ENCODE measurements around the gene NUMBL.
"Not testable (repeated sequence)": the region's sequence is repeated elsewhere in the genome, so short reads cannot be mapped to it uniquely, and the experiment has no call there.

NUMBL gene

GRCh38 chr19:40625406-40626120 lies 64.9 kb downstream of the NUMBL start:
- peaks cover 87% of the 10 kb centered on the region for H3K36me3 Mint-ChIP-seq (ENCODE audit: low read depth)
- no peak for DNase-seq
- H3K9me3 Mint-ChIP-seq: no peaks in the 10 kb centered on the region
- H3K4me1 Mint-ChIP-seq (ENCODE audit: low read depth): peaks cover 14% of the 10 kb centered on the region
- peak overlapping the region; percentile 56 for H3K27ac Mint-ChIP-seq
- H3K27me3 Mint-ChIP-seq: no peaks in the 10 kb centered on the region
- no peak overlapping the region for H3K4me3 Mint-ChIP-seq

DNA sequence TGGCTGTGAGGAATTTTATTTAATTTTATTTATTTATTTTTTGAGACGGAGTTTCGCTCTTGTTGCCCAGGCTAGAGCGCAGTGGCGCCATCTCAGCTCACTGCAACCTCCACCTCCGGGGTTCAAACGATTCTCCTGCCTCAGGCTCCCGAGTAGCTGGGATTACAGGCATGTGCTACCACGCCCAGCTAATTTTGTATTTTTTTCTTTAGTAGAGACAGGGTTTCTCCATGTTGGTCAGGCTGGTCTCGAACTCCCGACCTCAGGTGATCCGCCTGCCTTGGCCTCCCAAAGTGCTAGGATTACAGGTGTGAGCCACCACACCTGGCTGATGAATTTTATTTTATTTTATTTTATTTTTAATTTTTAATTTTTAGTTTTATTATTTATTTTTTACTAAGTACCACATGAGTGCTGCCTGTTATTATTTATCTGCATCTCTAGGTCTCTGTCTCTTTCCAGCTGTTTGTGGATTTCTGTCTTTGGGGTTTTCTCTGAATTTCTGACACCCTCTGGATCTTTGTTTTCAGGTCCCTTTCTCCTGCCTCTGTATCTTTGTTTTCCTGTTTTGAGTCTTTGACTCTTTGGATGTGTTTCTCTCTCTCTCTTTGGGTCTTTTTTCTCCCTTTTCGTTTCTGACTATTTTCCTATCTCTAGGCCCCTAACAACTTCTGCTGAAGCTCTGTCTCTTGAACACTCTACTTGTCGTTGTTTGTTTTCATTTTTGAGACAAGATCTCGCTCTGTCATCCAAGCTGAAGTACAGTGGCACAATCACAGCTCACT lies 65.9 kb downstream of the NUMBL start:
- not testable (repeated sequence) for DNase-seq, H3K27me3 Mint-ChIP-seq, H3K27ac Mint-ChIP-seq, H3K4me3 Mint-ChIP-seq, H3K9me3 Mint-ChIP-seq
- peaks cover 14% of the 10 kb centered on the region for H3K4me1 Mint-ChIP-seq (ENCODE audit: low read depth)
- peaks cover 85% of the 10 kb centered on the region for H3K36me3 Mint-ChIP-seq (ENCODE audit: low read depth)

- Mint-ChIP-seq H3K4me3 (no peak overlapping the region), H3K27ac (peak overlapping the region; percentile 24), H3K4me1 (ENCODE audit: low read depth) (peaks cover 21% of the 10 kb centered on the region), H3K27me3 (no peaks in the 10 kb centered on the region), H3K36me3 (ENCODE audit: low read depth) (peaks cover 89% of the 10 kb centered on the region), H3K9me3 (no peaks in the 10 kb centered on the region)
- DNase-seq: no peak
Measured at GRCh38 chr19:40623403-40624251, 66.8 kb downstream of the NUMBL start.

DNA sequence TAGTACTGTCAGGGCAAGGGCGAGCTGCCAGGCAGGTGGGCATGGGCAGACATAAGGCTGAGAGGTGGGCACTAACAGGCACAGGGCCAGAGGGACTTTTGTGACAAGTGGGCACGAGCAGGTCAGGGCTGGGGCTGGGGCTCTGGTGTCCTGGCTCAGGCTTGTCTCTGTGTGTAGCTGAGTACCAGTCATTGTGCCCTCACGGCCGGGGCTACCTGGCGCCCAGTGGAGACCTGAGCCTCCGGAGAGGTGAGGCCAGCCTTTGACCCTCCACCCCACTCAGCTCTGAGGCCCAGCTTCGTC lies 67.7 kb downstream of the NUMBL start:
- H3K36me3 Mint-ChIP-seq (ENCODE audit: low read depth): peaks cover 89% of the 10 kb centered on the region
- no peaks in the 10 kb centered on the region for H3K9me3 Mint-ChIP-seq
- no peak overlapping the region for H3K4me3 Mint-ChIP-seq
- H3K4me1 Mint-ChIP-seq (ENCODE audit: low read depth): peaks cover 25% of the 10 kb centered on the region
- H3K27me3 Mint-ChIP-seq: no peaks in the 10 kb centered on the region
- H3K27ac Mint-ChIP-seq: no peak overlapping the region
- no peak for DNase-seq

DNA sequence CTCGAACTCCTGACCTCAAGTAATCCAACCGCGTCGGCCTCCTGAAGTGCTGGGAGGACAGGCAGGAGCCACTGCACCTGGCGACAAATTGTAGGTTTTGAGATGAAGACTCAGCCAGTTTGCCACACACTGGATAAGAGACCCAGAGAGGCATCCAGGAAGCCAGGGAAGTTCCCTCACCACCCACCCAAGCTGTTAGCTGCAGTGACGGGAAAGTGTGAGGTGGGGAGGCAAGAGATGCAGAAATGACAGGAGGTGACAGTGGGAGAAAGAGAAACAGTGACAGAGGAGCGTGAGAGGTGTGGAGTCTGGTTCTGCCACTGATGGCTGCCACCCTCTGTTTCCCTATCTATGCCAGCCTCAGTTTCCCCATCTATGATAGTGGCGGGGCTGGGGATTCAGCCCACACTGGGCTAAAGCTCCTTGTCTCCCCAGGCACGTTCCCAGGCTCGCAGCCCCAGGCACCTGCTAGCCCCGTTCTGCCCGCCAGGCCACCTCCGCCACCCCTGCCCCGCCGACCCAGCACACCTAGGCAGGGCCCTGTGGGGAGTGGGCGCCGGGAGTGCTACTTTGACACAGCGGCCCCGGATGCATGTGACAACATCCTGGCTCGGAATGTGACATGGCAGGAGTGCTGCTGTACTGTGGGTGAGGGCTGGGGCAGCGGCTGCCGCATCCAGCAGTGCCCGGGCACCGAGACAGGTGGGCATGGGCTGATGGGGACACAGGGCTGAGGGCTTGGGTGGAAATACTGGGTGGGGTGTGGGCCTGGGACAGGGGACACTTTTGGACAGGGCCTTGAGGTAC lies 68.3 kb downstream of the NUMBL start:
- H3K27me3 Mint-ChIP-seq: no peaks in the 10 kb centered on the region
- H3K4me3 Mint-ChIP-seq: no peak overlapping the region
- no peaks in the 10 kb centered on the region for H3K9me3 Mint-ChIP-seq
- peaks cover 25% of the 10 kb centered on the region for H3K4me1 Mint-ChIP-seq (ENCODE audit: low read depth)
- no peak for DNase-seq
- no peak overlapping the region for H3K27ac Mint-ChIP-seq
- H3K36me3 Mint-ChIP-seq (ENCODE audit: low read depth): peaks cover 85% of the 10 kb centered on the region

DNA sequence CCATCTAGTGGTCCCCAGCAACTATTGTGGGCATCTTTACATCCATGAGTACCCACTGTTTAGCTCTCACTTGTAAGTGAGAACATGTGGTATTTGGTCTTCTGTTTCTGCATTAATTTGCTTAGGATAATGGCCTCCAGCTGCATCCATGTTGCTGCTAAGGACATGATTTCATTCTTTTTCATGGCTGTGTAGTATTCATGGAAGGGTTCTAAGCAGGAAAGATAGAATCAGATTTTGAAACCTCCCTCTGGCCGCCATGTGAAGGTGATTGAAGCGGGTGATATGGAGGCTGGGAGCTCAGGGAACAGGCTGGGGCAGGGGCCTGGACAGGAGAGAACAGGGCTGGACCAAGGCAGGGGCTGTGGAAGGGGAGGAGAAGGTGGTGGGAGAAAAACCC lies 69.2 kb downstream of the NUMBL start:
- Mint-ChIP-seq H3K9me3 (no peaks in the 10 kb centered on the region), H3K27me3 (no peaks in the 10 kb centered on the region), H3K4me3 (no peak overlapping the region), H3K4me1 (ENCODE audit: low read depth) (peaks cover 31% of the 10 kb centered on the region), H3K36me3 (ENCODE audit: low read depth) (peaks cover 85% of the 10 kb centered on the region), H3K27ac (peak overlapping the region; percentile 2)
- DNase-seq: no peak

GRCh38 chr19:40620161-40620485 lies 70.3 kb downstream of the NUMBL start:
- Mint-ChIP-seq H3K9me3 (no peaks in the 10 kb centered on the region), H3K36me3 (ENCODE audit: low read depth) (peaks cover 85% of the 10 kb centered on the region), H3K27ac (peak overlapping the region; percentile 83), H3K4me1 (ENCODE audit: low read depth) (peaks cover 39% of the 10 kb centered on the region), H3K4me3 (no peak overlapping the region), H3K27me3 (no peaks in the 10 kb centered on the region)
- DNase-seq: no peak

GRCh38 chr19:40619333-40620160 lies 70.9 kb downstream of the NUMBL start:
- Mint-ChIP-seq H3K4me3 (no peak overlapping the region), H3K36me3 (ENCODE audit: low read depth) (peaks cover 85% of the 10 kb centered on the region)

DNA sequence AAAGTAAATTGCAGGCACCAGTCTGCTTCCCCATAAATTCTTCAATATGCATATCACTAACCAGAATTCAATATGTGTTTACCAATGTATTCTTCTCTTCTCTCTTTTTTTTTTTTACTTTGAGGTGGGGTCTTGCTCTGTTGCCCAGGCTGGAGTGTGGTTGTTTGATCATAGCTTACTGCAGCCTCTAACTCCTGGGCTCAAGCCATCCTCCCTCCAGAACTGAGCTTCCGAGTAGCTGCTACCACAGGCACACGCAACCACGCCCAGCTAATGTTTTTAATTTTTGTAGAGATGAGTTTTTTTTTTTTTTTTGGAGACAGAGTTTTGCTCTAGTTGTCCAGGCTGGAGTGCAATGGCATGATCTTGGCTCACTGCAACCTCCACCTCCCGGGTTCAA lies 72.5 kb downstream of the NUMBL start:
- Mint-ChIP-seq H3K9me3 (no peaks in the 10 kb centered on the region), H3K27ac (peak overlapping the region; percentile 66), H3K36me3 (ENCODE audit: low read depth) (peaks cover 80% of the 10 kb centered on the region), H3K27me3 (no peaks in the 10 kb centered on the region), H3K4me1 (ENCODE audit: low read depth) (peaks cover 46% of the 10 kb centered on the region), H3K4me3 (no peak overlapping the region)
- DNase-seq: no peak

More at GRCh38 chr19:40619333-40620160, 70.9 kb downstream of the NUMBL start:
- Mint-ChIP-seq H3K9me3 (no peaks in the 10 kb centered on the region), H3K4me1 (ENCODE audit: low read depth) (peaks cover 40% of the 10 kb centered on the region), H3K27ac (peak overlapping the region; percentile 83), H3K27me3 (no peaks in the 10 kb centered on the region)
- no peak for DNase-seq

DNA sequence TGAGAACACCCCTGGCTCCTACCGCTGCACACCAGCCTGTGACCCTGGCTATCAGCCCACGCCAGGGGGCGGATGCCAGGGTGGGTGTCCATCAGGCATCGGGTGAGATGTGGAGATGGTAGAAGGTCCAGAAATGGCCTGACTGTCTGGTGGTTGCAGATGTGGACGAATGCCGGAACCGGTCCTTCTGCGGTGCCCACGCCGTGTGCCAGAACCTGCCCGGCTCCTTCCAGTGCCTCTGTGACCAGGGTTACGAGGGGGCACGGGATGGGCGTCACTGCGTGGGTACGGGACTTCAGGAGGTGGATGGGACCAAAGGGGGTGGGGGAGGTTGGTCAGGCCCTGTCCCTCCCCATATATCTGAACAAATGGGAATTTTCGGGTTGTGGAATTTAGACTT lies 73.5 kb downstream of the NUMBL start:
- Mint-ChIP-seq H3K9me3 (no peaks in the 10 kb centered on the region), H3K36me3 (ENCODE audit: low read depth) (peaks cover 71% of the 10 kb centered on the region), H3K27me3 (no peaks in the 10 kb centered on the region), H3K4me1 (ENCODE audit: low read depth) (peaks cover 57% of the 10 kb centered on the region), H3K4me3 (no peak overlapping the region), H3K27ac (peak overlapping the region; percentile 81)
- DNase-seq: no peak

GRCh38 chr19:40616178-40616577 lies 74.3 kb downstream of the NUMBL start:
- DNase-seq: no peak
- Mint-ChIP-seq H3K27ac (peak overlapping the region; percentile 100), H3K9me3 (no peaks in the 10 kb centered on the region), H3K36me3 (ENCODE audit: low read depth) (peaks cover 63% of the 10 kb centered on the region), H3K4me1 (ENCODE audit: low read depth) (peaks cover 58% of the 10 kb centered on the region), H3K4me3 (peak overlapping the region; percentile 94), H3K27me3 (no peaks in the 10 kb centered on the region)

Measured in activated T-cell treated with anti-CD3 and anti-CD28 coated beads, Interleukin-2, amount 50 U/mL, for 24 hours (primary cell).